ENCODE results near the gene PSMB11. TPM values are rescaled to one million over a fixed set of nuclear protein-coding genes. Genes with fewer than 3 reads are reported as not detected.

The PSMB11 gene
- total RNA-seq, 2 donors from 2014 or later, result not detected

DNA sequence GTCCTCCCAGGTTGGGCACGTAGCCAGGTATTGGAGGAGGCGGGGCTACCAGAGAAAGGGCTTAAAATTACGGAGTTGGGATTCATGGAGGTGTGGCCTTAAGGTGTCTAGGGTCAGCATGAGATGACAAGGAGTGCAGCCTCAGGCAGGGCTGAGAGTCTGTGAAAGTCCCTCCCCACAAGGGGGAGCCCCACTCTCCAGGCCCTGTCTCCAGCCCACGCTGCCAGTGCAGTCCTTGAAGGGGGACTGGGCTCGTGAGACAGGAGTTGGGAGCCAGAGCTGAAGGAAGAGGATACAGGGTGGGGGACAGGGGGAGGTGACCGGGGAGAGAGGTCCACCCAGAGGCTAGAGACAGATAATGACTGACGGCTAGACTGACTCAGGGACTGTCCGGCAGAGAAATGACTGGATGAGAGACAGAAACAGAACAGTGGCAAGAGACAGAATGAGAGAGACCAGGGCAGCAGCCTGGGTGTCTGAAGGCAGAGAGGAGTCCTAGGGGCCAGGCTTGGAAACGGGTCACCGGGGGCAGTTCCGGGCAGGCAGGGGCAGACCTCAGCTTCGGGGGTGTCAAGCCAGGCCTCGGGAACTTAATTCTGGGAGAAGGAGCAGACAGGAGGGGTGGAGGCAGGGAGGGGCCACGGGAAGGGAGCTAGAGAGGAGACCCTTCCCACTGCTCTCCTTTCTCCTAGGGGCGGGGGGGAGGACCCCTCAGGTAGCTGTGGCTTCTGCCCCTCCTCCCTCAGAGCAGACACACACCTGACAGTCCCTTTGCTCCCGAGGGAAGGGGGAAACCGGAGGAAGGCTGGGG lies 14.3 kb downstream of the PSMB11 start:
- Histone ChIP-seq H3K4me1 (peaks cover 5% of the 10 kb centered on the region), H3K9ac (ENCODE audit: low read depth in 2 of 2, low read length in 2 of 2) (peak overlapping the region; percentile 25 to 77), H3K27me3 (no peaks in the 10 kb centered on the region), H3K9me3 (no peaks in the 10 kb centered on the region), H3K36me3 (peaks cover 10% of the 10 kb centered on the region), H3K4me3 (peak overlapping the region; percentile 57), H3K27ac (no peak overlapping the region)
- TF ChIP-seq, protein P1, sequence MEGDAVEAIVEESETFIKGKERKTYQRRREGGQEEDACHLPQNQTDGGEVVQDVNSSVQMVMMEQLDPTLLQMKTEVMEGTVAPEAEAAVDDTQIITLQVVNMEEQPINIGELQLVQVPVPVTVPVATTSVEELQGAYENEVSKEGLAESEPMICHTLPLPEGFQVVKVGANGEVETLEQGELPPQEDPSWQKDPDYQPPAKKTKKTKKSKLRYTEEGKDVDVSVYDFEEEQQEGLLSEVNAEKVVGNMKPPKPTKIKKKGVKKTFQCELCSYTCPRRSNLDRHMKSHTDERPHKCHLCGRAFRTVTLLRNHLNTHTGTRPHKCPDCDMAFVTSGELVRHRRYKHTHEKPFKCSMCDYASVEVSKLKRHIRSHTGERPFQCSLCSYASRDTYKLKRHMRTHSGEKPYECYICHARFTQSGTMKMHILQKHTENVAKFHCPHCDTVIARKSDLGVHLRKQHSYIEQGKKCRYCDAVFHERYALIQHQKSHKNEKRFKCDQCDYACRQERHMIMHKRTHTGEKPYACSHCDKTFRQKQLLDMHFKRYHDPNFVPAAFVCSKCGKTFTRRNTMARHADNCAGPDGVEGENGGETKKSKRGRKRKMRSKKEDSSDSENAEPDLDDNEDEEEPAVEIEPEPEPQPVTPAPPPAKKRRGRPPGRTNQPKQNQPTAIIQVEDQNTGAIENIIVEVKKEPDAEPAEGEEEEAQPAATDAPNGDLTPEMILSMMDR (IDR thresholded peaks at IDR 0.05), result peak; percentile 43
- DNase-seq, result peak; percentile 78
- intact Hi-C loops (cut with DNase I), result no loop called here

DNA sequence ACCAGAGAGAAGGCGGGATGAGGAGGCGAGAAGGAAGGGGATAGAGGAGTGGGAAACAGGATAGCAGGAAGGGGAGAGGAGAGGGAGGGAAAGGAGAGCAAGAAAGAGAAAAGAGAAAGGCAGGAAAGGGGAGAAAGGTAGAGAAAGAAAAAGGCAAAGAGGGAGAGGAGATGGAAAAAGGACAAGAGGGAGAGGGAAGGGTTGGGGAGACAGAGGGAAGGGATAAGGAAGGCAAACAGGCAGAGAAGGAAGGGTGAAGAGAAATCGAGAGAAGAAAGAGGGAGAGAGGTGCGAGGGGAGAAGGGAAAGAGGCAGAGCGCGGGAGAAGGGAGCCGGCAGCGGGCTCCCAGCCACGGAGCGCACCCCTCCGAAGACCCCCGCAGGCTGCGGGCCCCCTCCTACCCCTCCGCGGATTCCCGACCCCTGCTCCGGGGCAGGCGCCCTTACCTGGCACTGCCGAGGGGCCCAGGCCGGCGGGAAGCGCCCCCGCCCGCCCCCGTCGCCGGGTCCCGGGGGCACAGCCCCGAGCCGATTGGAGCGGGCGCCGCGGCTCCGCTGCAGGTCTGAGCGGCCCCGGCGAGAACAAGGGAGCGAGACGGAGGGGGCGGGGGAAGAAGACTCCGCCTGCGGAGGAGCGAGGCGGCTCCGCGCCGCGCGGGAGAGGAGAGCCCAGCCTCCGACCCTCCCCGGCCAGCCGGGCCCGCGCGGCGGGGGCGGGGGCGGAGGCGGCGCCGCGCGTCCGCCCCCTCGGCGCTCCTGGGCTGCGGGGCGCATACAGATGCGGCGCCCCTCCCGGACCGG lies 15.1 kb downstream of the PSMB11 start, which contains the start of gene CDH24:
Gene CDH24, minus strand, starts transcription at position 565 of the 801 bp plus-strand sequence. CDS start 1,787 bp downstream, outside the sequence.
- peaks cover 18% of the 10 kb centered on the region for H3K36me3 ChIP-seq
- TF ChIP-seq, protein P1 (IDR thresholded peaks at IDR 0.05), result no peak
- H3K27me3 ChIP-seq, result no peaks in the 10 kb centered on the region
- H3K27ac ChIP-seq, result peak within 1 kb of the TSS; percentile 74
- peaks cover 5% of the 10 kb centered on the region for H3K4me1 ChIP-seq
- H3K9ac ChIP-seq (ENCODE audit: low read depth in 2 of 2, low read length in 2 of 2), result peak within 1 kb of the TSS; percentile 48 to 77
- DNase-seq, result peak; percentile 83
- intact Hi-C loops (cut with DNase I), result no loop called here
- H3K9me3 ChIP-seq, result no peaks in the 10 kb centered on the region
- peak within 1 kb of the TSS; percentile 57 for H3K4me3 ChIP-seq

DNA sequence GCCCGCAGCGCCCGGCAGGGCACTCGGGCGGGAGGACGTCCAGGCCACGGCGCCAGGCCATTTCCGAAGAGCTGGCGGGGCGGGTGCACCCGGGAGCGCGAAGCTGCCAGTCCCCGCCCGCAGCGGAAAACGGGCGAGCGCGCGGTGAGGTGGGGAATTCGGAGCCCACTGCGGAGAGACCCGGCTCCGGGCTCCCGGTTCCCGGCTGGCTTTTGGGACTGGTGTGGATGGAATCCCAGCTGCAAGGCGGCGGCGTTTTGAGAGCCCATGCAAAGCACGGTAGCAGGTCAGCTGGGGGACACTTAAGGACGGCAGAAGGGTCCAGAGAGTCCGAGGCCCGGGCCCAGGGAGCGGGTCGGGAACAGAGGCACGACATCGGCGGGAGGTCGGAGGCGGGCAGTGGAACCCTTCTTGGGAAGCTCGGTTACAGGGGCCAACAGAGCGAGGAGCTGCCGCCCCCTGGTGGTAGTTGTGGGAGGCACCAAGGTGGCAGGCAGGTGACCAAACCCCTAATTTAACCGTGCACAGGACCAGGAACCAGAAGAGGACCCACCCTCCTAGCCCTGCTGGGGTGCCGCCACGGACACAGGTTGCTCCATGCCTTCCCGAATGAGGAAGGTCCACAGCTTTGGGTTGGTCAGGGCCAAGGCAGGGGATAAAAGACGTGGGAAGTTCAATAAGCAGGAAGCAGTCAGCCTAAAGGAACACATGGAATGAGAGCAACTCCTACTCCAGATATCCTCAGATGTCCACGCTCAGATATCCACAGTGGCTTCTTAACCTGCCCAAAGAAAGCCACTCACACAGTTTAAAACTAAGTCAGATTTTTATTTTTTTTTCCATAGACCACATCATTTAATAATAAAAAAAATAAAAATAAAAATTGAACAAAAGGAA lies 16.0 kb downstream of the PSMB11 start:
- Histone ChIP-seq H3K36me3 (peaks cover 25% of the 10 kb centered on the region), H3K9ac (ENCODE audit: low read depth in 2 of 2, low read length in 2 of 2) (peak overlapping the region; percentile 38 to 68), H3K27me3 (no peaks in the 10 kb centered on the region), H3K4me1 (peaks cover 5% of the 10 kb centered on the region), H3K27ac (peak overlapping the region; percentile 74), H3K9me3 (no peaks in the 10 kb centered on the region), H3K4me3 (peak overlapping the region; percentile 57)
- intact Hi-C loops (cut with DNase I), result loop anchor here (2.0 kb wide), 1 partner anchor 71 kb away; no protein-coding TSS in a partner anchor
- DNase-seq, result peak; percentile 95
- TF ChIP-seq, protein P1 (IDR thresholded peaks at IDR 0.05), result peak; percentile 90

DNA sequence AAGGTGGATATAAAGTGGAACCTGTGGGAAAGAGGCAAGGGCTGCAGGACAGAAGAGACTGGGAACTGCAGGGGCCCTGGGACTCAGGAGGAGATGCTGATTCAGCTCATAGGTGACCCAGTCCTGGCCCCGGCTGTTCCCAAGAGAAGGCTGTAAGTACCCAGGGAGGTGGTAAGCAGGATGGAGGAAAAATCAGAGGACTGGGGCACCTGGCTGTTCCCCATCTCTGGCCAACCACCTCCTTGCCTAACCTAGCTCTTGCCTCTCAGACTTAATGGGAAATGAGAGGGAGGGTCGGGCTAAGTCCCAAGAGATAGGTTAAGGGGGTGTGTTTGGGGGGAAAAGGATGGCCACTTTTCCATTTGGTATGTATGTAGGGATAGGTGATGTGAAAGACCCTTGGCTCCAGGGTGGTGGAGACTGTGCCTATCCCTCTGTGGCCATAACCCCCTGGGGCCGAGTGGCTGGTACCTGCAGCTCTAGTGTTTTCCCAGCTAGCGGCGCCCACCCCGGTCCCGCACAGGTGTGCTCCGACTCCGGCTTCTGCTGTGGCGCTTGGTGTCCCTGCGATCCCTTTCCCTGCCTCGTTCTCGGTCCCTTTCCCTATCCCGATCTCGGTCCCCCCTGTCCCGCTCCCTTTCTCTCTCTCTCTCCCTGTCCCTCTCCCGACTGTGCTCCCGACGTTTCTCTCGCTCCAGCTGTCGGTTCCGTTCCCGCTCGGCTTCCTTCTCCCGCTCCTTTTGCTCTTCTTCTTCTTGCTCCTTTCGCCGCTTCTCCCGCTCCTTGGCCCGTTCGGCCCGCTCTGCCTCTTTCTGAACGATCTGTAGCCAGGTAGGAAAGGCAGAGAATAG lies 16.9 kb downstream of the PSMB11 start:
- H3K36me3 ChIP-seq, result peaks cover 33% of the 10 kb centered on the region
- TF ChIP-seq, protein P1 (IDR thresholded peaks at IDR 0.05), result no peak
- H3K9ac ChIP-seq (ENCODE audit: low read depth in 2 of 2, low read length in 2 of 2), result no peak overlapping the region
- no peaks in the 10 kb centered on the region for H3K9me3 ChIP-seq
- intact Hi-C loops (cut with DNase I), result loop anchor here (2.0 kb wide), 1 partner anchor 72 kb away; no protein-coding TSS in a partner anchor
- peaks cover 5% of the 10 kb centered on the region for H3K4me1 ChIP-seq
- no peak overlapping the region for H3K4me3 ChIP-seq
- no peaks in the 10 kb centered on the region for H3K27me3 ChIP-seq
- H3K27ac ChIP-seq, result no peak overlapping the region
- no peak for DNase-seq
